Common myeloid progenitor, CD34-positive (primary cell): ENCODE results near the gene PEA15.

Source experiments
- CTCF ChIA-PET: fragments of 350-600 bp; sonication (Branson Sonifier 250); formaldehyde crosslinking; loops from one replicate; lab custom pipeline; 2021; ENCODE audit warnings: antibody characterized with exemption; lab: Charles Lee
- POLR2A ChIA-PET: fragments of 350-600 bp; sonication (Branson Sonifier 250); formaldehyde crosslinking; loops from one replicate; lab custom pipeline; 2021; ENCODE audit warnings: antibody characterized with exemption; lab: Charles Lee
- DNase-seq, 3 donors: peaks; one replicate each; pipeline versions ENCODE4 v3.0.0 to v3.0.0-alpha.2; 2013
- H3K27ac ChIP-seq, 2 experiments: 1 replicate in 1 of 2; 2 replicates in 1 of 2; pipeline ENCODE4 v1.7.0; 2013; ENCODE audit warnings: inconsistent platforms in 2 of 2, low read length in 2 of 2, mild to moderate bottlenecking in 2 of 2, low read depth in 1 of 2, moderate library complexity in 1 of 2; ENCODE audit not compliant: severe bottlenecking in 2 of 2, insufficient read depth in 1 of 2, poor library complexity in 1 of 2
- H3K27me3 ChIP-seq, 5 experiments: replicated peaks in 2 of 5; 1 replicate in 3 of 5; 2 replicates in 2 of 5; pipeline versions ENCODE4 v1.6.1 to v1.7.0; 2013; ENCODE audit warnings: low read length in 4 of 5, mild to moderate bottlenecking in 2 of 5, moderate library complexity in 2 of 5, inconsistent platforms in 1 of 5; ENCODE audit not compliant: insufficient read depth in 5 of 5, control insufficient read depth in 4 of 5
- H3K36me3 ChIP-seq, 4 experiments: 1 replicate in 2 of 4; 2 replicates in 2 of 4; pipeline versions ENCODE4 v1.6.1 to v1.7.0; 2013; ENCODE audit warnings: low read length in 3 of 4, control low read depth in 1 of 4, mild to moderate bottlenecking in 1 of 4; ENCODE audit not compliant: control insufficient read depth in 4 of 4, insufficient read depth in 4 of 4
- H3K4me1 ChIP-seq, 4 experiments: 1 replicate in 3 of 4; 2 replicates in 1 of 4; pipeline versions ENCODE4 v1.6.1 to v1.7.1; 2013; ENCODE audit warnings: low read length in 3 of 4, mild to moderate bottlenecking in 3 of 4, control low read depth in 1 of 4, inconsistent platforms in 1 of 4, moderate library complexity in 1 of 4; ENCODE audit not compliant: control insufficient read depth in 4 of 4, insufficient read depth in 4 of 4; ENCODE audit errors: control extremely low read depth in 1 of 4
- H3K4me3 ChIP-seq, 7 experiments: 1 replicate in 4 of 7; 2 replicates in 3 of 7; pipeline versions ENCODE4 v1.5.1 to v1.7.0; 2013; ENCODE audit warnings: mild to moderate bottlenecking in 7 of 7, low read length in 6 of 7, moderate library complexity in 6 of 7, inconsistent platforms in 2 of 7, low read depth in 2 of 7, control low read depth in 1 of 7; ENCODE audit not compliant: insufficient read depth in 4 of 7, control insufficient read depth in 1 of 7; ENCODE audit errors: extremely low read depth in 1 of 7
- H3K9me3 ChIP-seq, 5 experiments: 1 replicate in 4 of 5; 2 replicates in 1 of 5; pipeline versions ENCODE4 v1.6.1 to v1.7.1; 2013; ENCODE audit warnings: low read length in 4 of 5, mild to moderate bottlenecking in 2 of 5, inconsistent platforms in 1 of 5, low read depth in 1 of 5, moderate library complexity in 1 of 5; ENCODE audit not compliant: control insufficient read depth in 4 of 5, insufficient read depth in 2 of 5; ENCODE audit errors: control extremely low read depth in 1 of 5
- WGBS: methylation state at CpG from one replicate; pipeline ENCODE4 v1.1.5; 2013; ENCODE audit not compliant: insufficient coverage; 5-methylcytosine and 5-hydroxymethylcytosine counted together

The PEA15 gene

GRCh38 chr1:160244209-160244608 lies 39.0 kb downstream of the PEA15 start:
- Histone ChIP-seq H3K9me3 (no peaks in the 10 kb centered on the region), H3K27ac (peak overlapping the region in 1 of 2 experiments; percentile 44), H3K27me3 (no peaks in the 10 kb centered on the region), H3K4me1 (no peaks in the 10 kb centered on the region), H3K4me3 (no peak overlapping the region), H3K36me3 (peaks cover 6 to 51% (median 26%) of the 10 kb centered on the region in 4 experiments)
- POLR2A ChIA-PET = no interaction called here
- no peak for DNase-seq
- WGBS = no CpG with 5 or more reads among the region's 1 CpG
- CTCF ChIA-PET = interaction anchor here (0.6 to 14.0 kb wide), 8 partner anchors 7 to 133 kb away, joined by 3 to 101 read pairs (median 6); no protein-coding TSS in a partner anchor

GRCh38 chr1:160245434-160245833 lies 40.2 kb downstream of the PEA15 start:
- no CpG with 5 or more reads among the region's 1 CpG for WGBS
- no peaks in the 10 kb centered on the region for H3K27me3 ChIP-seq
- no peaks in the 10 kb centered on the region for H3K4me1 ChIP-seq
- ChIA-PET CTCF (interaction anchor here (0.7 to 14.0 kb wide), 6 partner anchors 6 to 145 kb away, joined by 3 to 101 read pairs (median 8); no protein-coding TSS in a partner anchor), POLR2A (no interaction called here)
- H3K36me3 ChIP-seq = peaks cover 4 to 39% (median 17%) of the 10 kb centered on the region in 4 experiments
- H3K27ac ChIP-seq = no peak overlapping the region
- no peak overlapping the region for H3K4me3 ChIP-seq
- no peak for DNase-seq
- no peaks in the 10 kb centered on the region for H3K9me3 ChIP-seq

GRCh38 chr1:160247053-160247452 lies 41.9 kb downstream of the PEA15 start:
- Histone ChIP-seq H3K27ac (no peak overlapping the region), H3K27me3 (no peaks in the 10 kb centered on the region), H3K4me3 (no peak overlapping the region), H3K4me1 (no peaks in the 10 kb centered on the region), H3K36me3 (peaks cover 3 to 39% (median 16%) of the 10 kb centered on the region in 4 experiments), H3K9me3 (no peaks in the 10 kb centered on the region)
- 100% methylated on average over 1 of the region's 1 CpG for WGBS
- no peak for DNase-seq
- POLR2A ChIA-PET = no interaction called here
- CTCF ChIA-PET = interaction anchor here (2.1 to 8.6 kb wide), 2 partner anchors 9 to 19 kb away, joined by 10 to 101 read pairs; no protein-coding TSS in a partner anchor

- Histone ChIP-seq H3K4me1 (no peaks in the 10 kb centered on the region), H3K9me3 (no peaks in the 10 kb centered on the region), H3K36me3 (peaks cover 5 to 22% (median 11%) of the 10 kb centered on the region in 4 experiments), H3K27ac (no peak overlapping the region), H3K4me3 (no peak overlapping the region), H3K27me3 (no peaks in the 10 kb centered on the region)
- ChIA-PET CTCF (interaction anchor here (1.0 to 8.6 kb wide), 21 partner anchors 10 to 221 kb away, joined by 3 to 101 read pairs (median 12); partner anchors contain the start of genes CASQ1 and DCAF8), POLR2A (no interaction called here)
- DNase-seq = no peak
Measured at GRCh38 chr1:160251011-160251410, 45.8 kb downstream of the PEA15 start.

- H3K4me3 ChIP-seq = no peak overlapping the region
- peaks cover 0 to 8% (median 0%) of the 10 kb centered on the region in 4 experiments for H3K4me1 ChIP-seq
- WGBS = 93% methylated on average over 5 of the region's 5 CpGs
- H3K27ac ChIP-seq = peak overlapping the region; percentile 36 to 51
- DNase-seq = peak; percentile 74 to 87 (median 84)
- ChIA-PET CTCF (interaction anchor here (0.7 to 8.6 kb wide), 41 partner anchors 9 to 222 kb away, joined by 3 to 101 read pairs (median 5); partner anchors contain the start of genes CASQ1, DCAF8 and IGSF8), POLR2A (interaction anchor here (1.1 to 1.4 kb wide), 3 partner anchors 9 to 61 kb away, joined by 3 to 5 read pairs (median 3); partner anchors contain the start of gene DCAF8)
- no peaks in the 10 kb centered on the region for H3K27me3 ChIP-seq
- H3K9me3 ChIP-seq = no peaks in the 10 kb centered on the region
- H3K36me3 ChIP-seq = peaks cover 5 to 17% (median 12%) of the 10 kb centered on the region in 4 experiments
Measured at GRCh38 chr1:160251687-160252526, 46.7 kb downstream of the PEA15 start.

- 100% methylated on average over 4 of the region's 4 CpGs for WGBS
- Histone ChIP-seq H3K4me3 (no peak overlapping the region), H3K27me3 (no peaks in the 10 kb centered on the region), H3K36me3 (peaks cover 5 to 23% (median 14%) of the 10 kb centered on the region in 4 experiments), H3K9me3 (no peaks in the 10 kb centered on the region), H3K27ac (peak overlapping the region in 1 of 2 experiments; percentile 38), H3K4me1 (peaks cover 4 to 31% (median 9%) of the 10 kb centered on the region in 4 experiments)
- DNase-seq = no peak
- CTCF ChIA-PET = interaction anchor here (1.1 kb wide), 1 partner anchor 32 kb away, joined by 3 read pairs; no protein-coding TSS in a partner anchor
- POLR2A ChIA-PET = no interaction called here
Measured at GRCh38 chr1:160255781-160256300, 50.7 kb downstream of the PEA15 start.
